Naive thymus-derived CD4-positive, alpha-beta T cell (primary cell): ENCODE results near the gene HMCES. TPM values are rescaled to one million over a fixed set of nuclear protein-coding genes. Genes with fewer than 3 reads are reported as not detected.

Experiments used
- ATAC-seq: fragments of 150-1000 bp; cut with Tn5 transposase; 2 replicates; pipeline ENCODE4 v1.10.0; 2021; ENCODE audit warnings: mild to moderate bottlenecking, moderate library complexity
- CTCF ChIA-PET: fragments of 350-600 bp; sonication (Branson Sonifier 250); formaldehyde crosslinking; loops from one replicate; lab custom pipeline; 2021; ENCODE audit warnings: antibody characterized with exemption; lab: Charles Lee
- POLR2A ChIA-PET: fragments of 350-600 bp; sonication (Branson Sonifier 250); formaldehyde crosslinking; loops from one replicate; lab custom pipeline; 2021; ENCODE audit warnings: antibody characterized with exemption, inconsistent platforms; lab: Charles Lee
- DNase-seq, 9 donors: peaks; one replicate each; pipeline versions ENCODE4 v3.0.0 to v3.0.0-alpha.2; 2020 to 2022; ENCODE audit warnings: mixed read lengths in 1 of 9
- H3K27ac ChIP-seq: one replicate; pipeline ENCODE4 v1.7.0; 2013; ENCODE audit warnings: mild to moderate bottlenecking, low read depth, low read length, moderate library complexity
- H3K27me3 ChIP-seq, 2 donors: one replicate each; pipeline ENCODE4 v1.7.0; 2013; ENCODE audit warnings: low read length in 2 of 2, mild to moderate bottlenecking in 2 of 2, moderate library complexity in 2 of 2; ENCODE audit not compliant: control insufficient read depth in 2 of 2, insufficient read depth in 2 of 2
- H3K36me3 ChIP-seq, 3 experiments: 1 replicate in 2 of 3; 2 replicates in 1 of 3; pipeline ENCODE4 v1.7.0; 2013; ENCODE audit warnings: low read length in 3 of 3, mild to moderate bottlenecking in 3 of 3, moderate library complexity in 1 of 3; ENCODE audit not compliant: insufficient read depth in 3 of 3, control insufficient read depth in 2 of 3
- H3K4me1 ChIP-seq, 2 donors: one replicate each; pipeline ENCODE4 v1.7.0; 2013; ENCODE audit warnings: low read length in 2 of 2, mild to moderate bottlenecking in 2 of 2, moderate library complexity in 1 of 2; ENCODE audit not compliant: control insufficient read depth in 2 of 2, insufficient read depth in 2 of 2
- H3K4me3 ChIP-seq: 2 replicates; pipeline ENCODE4 v1.7.0; 2013; ENCODE audit warnings: mild to moderate bottlenecking, low read length
- H3K9me3 ChIP-seq, 3 experiments: 1 replicate in 2 of 3; 2 replicates in 1 of 3; pipeline ENCODE4 v1.7.0; 2013; ENCODE audit warnings: low read length in 3 of 3; ENCODE audit not compliant: control insufficient read depth in 2 of 3
- H3K27ac Mint-ChIP-seq, 9 donors: one replicate each; pipeline ENCODE4 v1.8.0; 2020 to 2022; ENCODE audit warnings: mixed read lengths in 9 of 9, mild to moderate bottlenecking in 8 of 9, moderate library complexity in 5 of 9, inconsistent platforms in 2 of 9
- H3K27me3 Mint-ChIP-seq, 5 donors: one replicate each; pipeline ENCODE4 v1.8.0; 2021 to 2022; ENCODE audit warnings: mixed read lengths in 5 of 5, mild to moderate bottlenecking in 1 of 5
- H3K36me3 Mint-ChIP-seq, 5 donors: one replicate each; pipeline ENCODE4 v1.8.0; 2020 to 2022; ENCODE audit warnings: mixed read lengths in 5 of 5, mild to moderate bottlenecking in 3 of 5, inconsistent platforms in 1 of 5
- H3K4me1 Mint-ChIP-seq, 7 donors: one replicate each; pipeline ENCODE4 v1.8.0; 2020 to 2022; ENCODE audit warnings: mixed read lengths in 7 of 7, mild to moderate bottlenecking in 3 of 7, inconsistent platforms in 1 of 7
- H3K4me3 Mint-ChIP-seq, 10 donors: one replicate each; pipeline ENCODE4 v1.8.0; 2020 to 2022; ENCODE audit warnings: mild to moderate bottlenecking in 10 of 10, mixed read lengths in 10 of 10, moderate library complexity in 6 of 10, inconsistent platforms in 2 of 10
- H3K9me3 Mint-ChIP-seq, 11 donors: one replicate each; pipeline ENCODE4 v1.8.0; 2020 to 2022; ENCODE audit warnings: mixed read lengths in 11 of 11, mild to moderate bottlenecking in 4 of 11, inconsistent platforms in 1 of 11, moderate library complexity in 1 of 11
- intact Hi-C, 2 donors: fragments of 100-400 bp; cut with micrococcal nuclease; formaldehyde crosslinking; loops; one replicate each; pipeline ENCODE4 v1.15.1; 2023
- microRNA-seq: library from miRNA; unstranded; fragments of <30 nt; microRNA quantifications from one replicate; pipeline ENCODE4 v1.2.0, GENCODE V29; 2022; ENCODE audit warnings: borderline microRNAs expressed
- polyA plus RNA-seq, 2 donors: library from polyadenylated mRNA; unstranded; fragments of 300-500 nt; fragmentation: Illumina TruSeq; gene quantifications; one replicate each; pipeline ENCODE4 v1.2.3, GENCODE V29; 2021
- total RNA-seq, 6 experiments: library from RNA in 5 of 6; stranded (reverse) in 5 of 6; gene quantifications; 1 replicate in 5 of 6; 2 replicates in 1 of 6; pipeline ENCODE4 v1.2.3 and lab custom pipeline; 2021 to 2026

Gene HMCES
- total and polyA plus RNA-seq, 7 experiments from 2014 or later: 45.7 to 135 (median 56.3) TPM

DNA sequence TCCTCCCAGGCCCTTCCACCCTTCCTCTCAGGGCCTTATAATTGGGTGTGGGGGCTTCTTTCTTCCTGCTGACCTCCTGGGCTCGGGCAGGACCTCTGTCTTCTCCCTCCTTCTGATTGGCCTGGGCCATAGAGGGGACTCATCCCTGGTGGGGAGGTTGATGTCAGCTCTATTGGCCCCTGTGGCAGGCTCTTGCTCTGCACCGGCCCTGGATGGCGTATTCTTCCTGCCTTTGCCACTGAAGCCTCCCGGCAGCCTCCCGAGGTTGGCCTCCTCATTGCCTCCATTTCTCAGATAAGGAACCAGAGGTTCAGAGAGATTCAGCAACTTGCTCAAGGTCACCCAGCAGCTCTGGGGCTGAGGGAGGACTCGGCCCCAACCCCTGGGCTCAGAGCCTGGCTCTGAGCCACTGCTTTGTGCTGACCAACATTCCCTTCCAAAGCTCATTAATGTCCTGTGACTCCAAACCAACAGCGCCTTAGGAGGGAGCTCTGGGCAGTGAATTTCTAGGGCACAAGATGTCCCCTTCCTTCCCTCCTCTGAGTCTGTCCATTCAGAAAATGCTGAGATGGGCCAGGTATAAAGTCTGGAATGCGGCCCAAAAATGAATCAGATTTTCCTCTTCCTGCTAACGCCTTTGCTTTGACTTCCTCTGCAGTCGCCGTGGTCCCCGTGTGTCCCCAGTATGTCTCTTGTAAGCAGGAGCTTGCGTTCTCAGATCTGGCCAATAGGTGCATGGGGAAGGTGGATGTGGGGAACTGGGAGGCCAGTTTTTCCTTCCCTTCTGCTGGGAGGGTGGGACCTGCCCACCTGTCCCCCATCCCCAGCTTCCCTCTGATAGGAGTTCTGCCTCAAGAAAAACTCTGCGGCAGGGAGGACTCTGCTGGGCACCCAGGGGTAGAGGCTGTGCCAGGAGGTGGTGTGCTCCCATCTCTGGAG lies 74.2 kb downstream of the HMCES start:
- peak overlapping the region in 1 of 9 donors; percentile 45 for H3K27ac Mint-ChIP-seq
- H3K27ac ChIP-seq: no peak overlapping the region
- H3K4me1 Mint-ChIP-seq: peaks cover 0 to 2% (median 0%) of the 10 kb centered on the region in 7 donors
- no peaks in the 10 kb centered on the region for H3K4me1 ChIP-seq
- CTCF ChIA-PET: no interaction called here
- peaks cover 0 to 4% (median 0%) of the 10 kb centered on the region in 5 donors for H3K36me3 Mint-ChIP-seq
- intact Hi-C loops: no loop called here
- H3K9me3 Mint-ChIP-seq: peaks cover 0 to 2% (median 0%) of the 10 kb centered on the region in 11 donors
- H3K4me3 Mint-ChIP-seq: no peak overlapping the region
- H3K4me3 ChIP-seq: no peak overlapping the region
- no peaks in the 10 kb centered on the region for H3K36me3 ChIP-seq
- no peaks in the 10 kb centered on the region for H3K9me3 ChIP-seq
- POLR2A ChIA-PET: no interaction called here
- H3K27me3 ChIP-seq: no peaks in the 10 kb centered on the region
- no peak for ATAC-seq
- no peak for DNase-seq
- H3K27me3 Mint-ChIP-seq: peaks cover 0 to 3% (median 0%) of the 10 kb centered on the region in 5 donors

GRCh38 chr3:129353589-129353941 lies 74.9 kb downstream of the HMCES start:
- POLR2A ChIA-PET: no interaction called here
- Mint-ChIP-seq H3K27ac (no peak overlapping the region), H3K4me1 (peaks cover 0 to 2% (median 0%) of the 10 kb centered on the region in 7 donors), H3K9me3 (peaks cover 0 to under 1% (median 0%) of the 10 kb centered on the region in 11 donors), H3K4me3 (no peak overlapping the region), H3K36me3 (peaks cover 0 to 4% (median 0%) of the 10 kb centered on the region in 5 donors), H3K27me3 (peaks cover 0 to 3% (median 0%) of the 10 kb centered on the region in 5 donors)
- Histone ChIP-seq H3K9me3 (no peaks in the 10 kb centered on the region), H3K4me1 (no peaks in the 10 kb centered on the region), H3K36me3 (no peaks in the 10 kb centered on the region), H3K27ac (no peak overlapping the region), H3K27me3 (no peaks in the 10 kb centered on the region), H3K4me3 (no peak overlapping the region)
- intact Hi-C loops: no loop called here
- CTCF ChIA-PET: no interaction called here
- DNase-seq: no peak
- ATAC-seq: no peak

Small RNA genes lying within 50 kb of the gene (microRNA-seq; reads per million reads assigned to microRNA genes)
- not detected for gene MIR6826

Other genes with a start within 250 kb of the HMCES start
- 1 to 10 TPM in 1 of 5 experiments, not detected in 4; 2.5 TPM for gene GP9, start 218.1 kb upstream of the HMCES start, total RNA-seq
- not detected for gene GP9, start 218.1 kb upstream of the HMCES start, polyA plus RNA-seq
- gene RAB43, start 157.1 kb upstream of the HMCES start, total RNA-seq: 100 to 1,000 TPM in 2 of 5 experiments, 10 to 100 TPM in 3; 58.6 to 122 (median 72.8) TPM
- gene RAB43, start 157.1 kb upstream of the HMCES start, polyA plus RNA-seq: 10 to 100 TPM; 27.2 to 56.0 TPM
- gene ISY1, start 117.8 kb upstream of the HMCES start, total RNA-seq: 10 to 100 TPM; 27.6 to 65.1 (median 37.4) TPM
- 100 to 1,000 TPM; 115 to 130 TPM for gene ISY1, start 117.8 kb upstream of the HMCES start, polyA plus RNA-seq
- 100 to 1,000 TPM; 259 to 366 (median 327) TPM for gene CNBP, start 95.0 kb upstream of the HMCES start, total RNA-seq
- gene CNBP, start 95.0 kb upstream of the HMCES start, polyA plus RNA-seq: 1,000 to 10,000 TPM in 1 of 2 donors, 100 to 1,000 TPM in 1; 935 to 1,159 TPM
- gene COPG1, start 29.3 kb upstream of the HMCES start, total RNA-seq: 100 to 1,000 TPM in 3 of 5 experiments, 10 to 100 TPM in 2; 83.3 to 177 (median 103) TPM
- 10 to 100 TPM; 57.4 to 99.8 TPM for gene COPG1, start 29.3 kb upstream of the HMCES start, polyA plus RNA-seq
- 1 to 10 TPM; 1.5 to 2.7 (median 2.3) TPM for gene EFCAB12, start 149.8 kb downstream of the HMCES start, total RNA-seq
- under 1 TPM in 1 of 2 donors, not detected in 1; 0.31 TPM for gene EFCAB12, start 149.8 kb downstream of the HMCES start, polyA plus RNA-seq
- gene MBD4, start 161.1 kb downstream of the HMCES start, total RNA-seq: 10 to 100 TPM; 37.9 to 56.6 (median 53.1) TPM
- gene MBD4, start 161.1 kb downstream of the HMCES start, polyA plus RNA-seq: 10 to 100 TPM; 45.2 to 46.9 TPM
- gene IFT122, start 161.4 kb downstream of the HMCES start, total RNA-seq: 10 to 100 TPM; 16.6 to 25.2 (median 18.8) TPM
- 1 to 10 TPM; 3.3 to 9.8 TPM for gene IFT122, start 161.4 kb downstream of the HMCES start, polyA plus RNA-seq
- not detected for gene RHO, start 249.8 kb downstream of the HMCES start, total RNA-seq
- gene RHO, start 249.8 kb downstream of the HMCES start, polyA plus RNA-seq: not detected